Measurements from ENCODE around the gene ZNF672. TPM values are rescaled to one million over a fixed set of nuclear protein-coding genes. Genes with fewer than 3 reads are reported as not detected.
"Not testable (repeated sequence)": the region's sequence is repeated elsewhere in the genome, so short reads cannot be mapped to it uniquely, and the experiment has no call there.

The ZNF672 gene
- total RNA-seq, 2 experiments from 2014 or later: 35.9 to 38.4 TPM

- H3K27me3 ChIP-seq (ENCODE audit: control insufficient read depth in 1 of 2, insufficient read depth in 2 of 2, low read length in 2 of 2): peaks cover 0 to 2% of the 10 kb centered on the region in 2 experiments
- H3K4me1 ChIP-seq (ENCODE audit: insufficient read depth, low read length): no peaks in the 10 kb centered on the region
- POLR2A ChIA-PET: no interaction called here
- intact Hi-C loops (cut with DNase I, micrococcal nuclease): no loop called here
- no peak for TF ChIP-seq CTCF (IDR thresholded peaks at IDR 0.05)
- DNase-seq (no peak), ATAC-seq (ENCODE audit: poor library complexity) (no peak)
- H3K36me3 Mint-ChIP-seq (ENCODE audit: low read depth): no peaks in the 10 kb centered on the region
- no peaks in the 10 kb centered on the region for H3K4me1 Mint-ChIP-seq (ENCODE audit: low read depth)
- no peak overlapping the region for H3K4me3 ChIP-seq (ENCODE audit: low read length)
- peaks cover 12% of the 10 kb centered on the region for H3K27me3 Mint-ChIP-seq
- H3K27ac ChIP-seq (ENCODE audit: low read depth in 1 of 2, low read length in 2 of 2): no peak overlapping the region
- H3K36me3 ChIP-seq (ENCODE audit: insufficient read depth, low read length): no peaks in the 10 kb centered on the region
- no peak overlapping the region for H3K27ac Mint-ChIP-seq
- CTCF ChIA-PET: no interaction called here
- peaks cover 7 to 16% of the 10 kb centered on the region in 2 experiments for H3K9me3 ChIP-seq (ENCODE audit: control insufficient read depth in 1 of 2, insufficient read depth in 1 of 2, low read length in 2 of 2)
- no peak overlapping the region for H3K4me3 Mint-ChIP-seq
- peaks cover 19% of the 10 kb centered on the region for H3K9me3 Mint-ChIP-seq
These were observed 44.4 kb upstream of the ZNF672 start for GRCh38 chr1:248793592-248793991.

GRCh38 chr1:248794663-248795062 is 43.4 kb upstream of the ZNF672 start:
- H3K4me3 Mint-ChIP-seq; CTCF ChIA-PET; H3K36me3 Mint-ChIP-seq (ENCODE audit: low read depth); H3K27me3 ChIP-seq (ENCODE audit: control insufficient read depth in 1 of 2, insufficient read depth in 2 of 2, low read length in 2 of 2); H3K4me3 ChIP-seq (ENCODE audit: low read length); intact Hi-C loops (cut with DNase I, micrococcal nuclease); DNase-seq; H3K27ac ChIP-seq (ENCODE audit: low read depth in 1 of 2, low read length in 2 of 2); POLR2A ChIA-PET; H3K36me3 ChIP-seq (ENCODE audit: insufficient read depth, low read length); H3K4me1 Mint-ChIP-seq (ENCODE audit: low read depth); H3K4me1 ChIP-seq (ENCODE audit: insufficient read depth, low read length); ATAC-seq (ENCODE audit: poor library complexity); H3K27ac Mint-ChIP-seq: not testable (repeated sequence)
- Mint-ChIP-seq H3K9me3 (peaks cover 19% of the 10 kb centered on the region), H3K27me3 (peaks cover 12% of the 10 kb centered on the region)
- H3K9me3 ChIP-seq (ENCODE audit: control insufficient read depth in 1 of 2, insufficient read depth in 1 of 2, low read length in 2 of 2): peaks cover 7 to 16% of the 10 kb centered on the region in 2 experiments

- H3K4me3 ChIP-seq (ENCODE audit: low read length): no peak overlapping the region
- DNase-seq (peak in 1 of 14 experiments; percentile 24), ATAC-seq (ENCODE audit: poor library complexity) (no peak)
- no peaks in the 10 kb centered on the region for H3K36me3 ChIP-seq (ENCODE audit: insufficient read depth, low read length)
- Mint-ChIP-seq H3K4me1 (ENCODE audit: low read depth) (no peaks in the 10 kb centered on the region), H3K9me3 (peaks cover 17% of the 10 kb centered on the region), H3K27me3 (peaks cover 20% of the 10 kb centered on the region), H3K4me3 (no peak overlapping the region), H3K36me3 (ENCODE audit: low read depth) (no peaks in the 10 kb centered on the region), H3K27ac (no peak overlapping the region)
- no peaks in the 10 kb centered on the region for H3K4me1 ChIP-seq (ENCODE audit: insufficient read depth, low read length)
- intact Hi-C loops (cut with DNase I, micrococcal nuclease): no loop called here
- no peak overlapping the region for H3K27ac ChIP-seq (ENCODE audit: low read depth in 1 of 2, low read length in 2 of 2)
- H3K27me3 ChIP-seq (ENCODE audit: control insufficient read depth in 1 of 2, insufficient read depth in 2 of 2, low read length in 2 of 2): peaks cover 2 to 7% of the 10 kb centered on the region in 2 experiments
- no peak for TF ChIP-seq CTCF (IDR thresholded peaks at IDR 0.05)
- POLR2A ChIA-PET: no interaction called here
- peaks cover 7 to 16% of the 10 kb centered on the region in 2 experiments for H3K9me3 ChIP-seq (ENCODE audit: control insufficient read depth in 1 of 2, insufficient read depth in 1 of 2, low read length in 2 of 2)
- CTCF ChIA-PET: no interaction called here
These were observed 39.2 kb upstream of the ZNF672 start for GRCh38 chr1:248798791-248799190.

GRCh38 chr1:248800459-248800858 is 37.6 kb upstream of the ZNF672 start:
- DNase-seq (no peak), ATAC-seq (ENCODE audit: poor library complexity) (no peak)
- no peaks in the 10 kb centered on the region for H3K36me3 Mint-ChIP-seq (ENCODE audit: low read depth)
- intact Hi-C loops (cut with DNase I, micrococcal nuclease): no loop called here
- CTCF ChIA-PET: no interaction called here
- peaks cover 10% of the 10 kb centered on the region for H3K4me1 Mint-ChIP-seq (ENCODE audit: low read depth)
- H3K27ac Mint-ChIP-seq: no peak overlapping the region
- H3K4me3 Mint-ChIP-seq: no peak overlapping the region
- Histone ChIP-seq H3K4me1 (ENCODE audit: insufficient read depth, low read length) (no peaks in the 10 kb centered on the region), H3K27ac (ENCODE audit: low read depth in 1 of 2, low read length in 2 of 2) (no peak overlapping the region), H3K36me3 (ENCODE audit: insufficient read depth, low read length) (no peaks in the 10 kb centered on the region), H3K4me3 (ENCODE audit: low read length) (no peak overlapping the region), H3K27me3 (ENCODE audit: control insufficient read depth in 1 of 2, insufficient read depth in 2 of 2, low read length in 2 of 2) (peaks cover 2 to 7% of the 10 kb centered on the region in 2 experiments), H3K9me3 (ENCODE audit: control insufficient read depth in 1 of 2, insufficient read depth in 1 of 2, low read length in 2 of 2) (peaks cover 3 to 7% of the 10 kb centered on the region in 2 experiments)
- peaks cover 22% of the 10 kb centered on the region for H3K27me3 Mint-ChIP-seq
- POLR2A ChIA-PET: no interaction called here
- peaks cover 10% of the 10 kb centered on the region for H3K9me3 Mint-ChIP-seq
- TF ChIP-seq CTCF (IDR thresholded peaks at IDR 0.05): no peak

Data from CD4-positive, alpha-beta T cell (primary cell).